ENCODE measurements around the gene AKNA. TPM values are rescaled to one million over a fixed set of nuclear protein-coding genes. Genes with fewer than 3 reads are reported as not detected.

Gene AKNA
- total and polyA plus RNA-seq, 2 of the 8 experiments (the other 6 are each of a cell fraction or from before 2014, with no cell fraction given): 21.0 to 27.4 TPM

- Histone ChIP-seq H3K56ac (replicated peaks; ENCODE audit: insufficient read length, low read depth, low read length) (no peak overlapping the region), H2BK120ac (replicated peaks; ENCODE audit: low read depth, low read length) (no peak overlapping the region), H3K14ac (ENCODE audit: insufficient read length) (no peak overlapping the region), H4K5ac (ENCODE audit: insufficient read length, low read depth, low read length) (no peak overlapping the region), H3K23me2 (ENCODE audit: low read depth, low read length) (no peaks in the 10 kb centered on the region), H3K4me3 (ENCODE audit: extremely low read depth in 1 of 4, insufficient read depth in 2 of 4, low read depth in 3 of 4, low read length in 4 of 4) (no peak overlapping the region), H2AK5ac (ENCODE audit: low read depth, low read length) (no peak overlapping the region), H4K8ac (ENCODE audit: extremely low read depth, insufficient read depth, low read length) (no peak overlapping the region), H3K79me1 (ENCODE audit: low read depth, low read length) (no peaks in the 10 kb centered on the region), H3K27me3 (replicated peaks in 1 of 4; ENCODE audit: control insufficient read depth in 3 of 4, extremely low read depth in 1 of 4, insufficient read depth in 3 of 4, low read length in 3 of 4) (no peaks in the 10 kb centered on the region), H3K27ac (ENCODE audit: low read depth, low read length) (no peak overlapping the region), H3K36me3 (ENCODE audit: control insufficient read depth in 2 of 4, insufficient read depth in 4 of 4, low read length in 3 of 4) (no peaks in the 10 kb centered on the region; a peak in 2 of 8 replicates), H2BK5ac (ENCODE audit: low read depth, low read length) (no peak overlapping the region), H3K4me1 (replicated peaks in 1 of 4; ENCODE audit: control insufficient read depth in 3 of 4, insufficient read depth in 4 of 4, low read length in 3 of 4) (no peaks in the 10 kb centered on the region), H4K91ac (replicated peaks; ENCODE audit: insufficient read length, low read length) (no peak overlapping the region), H2BK15ac (ENCODE audit: low read length) (no peak overlapping the region), H3K79me2 (ENCODE audit: control insufficient read depth in 1 of 2, insufficient read depth in 2 of 2, low read length in 2 of 2) (no peaks in the 10 kb centered on the region), H2BK12ac (ENCODE audit: low read depth, low read length) (no peak overlapping the region), H3K9ac (replicated peaks in 1 of 4; ENCODE audit: extremely low read depth in 1 of 4, low read depth in 3 of 4, low read length in 3 of 4) (no peak overlapping the region), H3K18ac (ENCODE audit: extremely low read depth, low read length) (no peak overlapping the region), H3K9me3 (ENCODE audit: insufficient read depth in 2 of 2, low read depth in 1 of 2, low read length in 1 of 2) (no peaks in the 10 kb centered on the region), H2AFZ (ENCODE audit: low read length) (no peak overlapping the region), H3K4ac (replicated peaks; ENCODE audit: insufficient read length, low read depth, low read length) (no peak overlapping the region), H3K23ac (ENCODE audit: insufficient read length) (no peak overlapping the region), H3K4me2 (ENCODE audit: insufficient read depth in 1 of 2, low read depth in 2 of 2, low read length in 2 of 2) (no peak overlapping the region), H4K20me1 (replicated peaks in 1 of 2; ENCODE audit: control insufficient read depth in 1 of 2, insufficient read depth in 2 of 2, low read length in 2 of 2) (no peaks in the 10 kb centered on the region), H2BK20ac (ENCODE audit: low read length) (no peak overlapping the region)
- FAIRE-seq (no peak), DNase-seq (ENCODE audit: low read depth in 1 of 2, low spot score in 2 of 2) (peak in 1 of 2 experiments; percentile 36)
- WGBS, 2 experiments (ENCODE audit: extremely low coverage in 1 of 2, insufficient coverage in 1 of 2, insufficient read length in 1 of 2, insufficient replicate concordance in 2 of 2, low coverage in 1 of 2, low lambda C conversion rate in 2 of 2, missing lambda C conversion rate in 1 of 2): 94% methylated on average over 28 of the region's 28 CpGs; no CpG with 5 or more reads in 1 of the 2 experiments
- CTCF ChIA-PET (ENCODE audit: partially characterized antibody): no interaction called here
- POLR2A ChIA-PET (ENCODE audit: partially characterized antibody): no interaction called here
- TF ChIP-seq ATF2 (IDR thresholded peaks at IDR 0.05; ENCODE audit: low read length) (no peak), SP1 (IDR thresholded peaks at IDR 0.05; ENCODE audit: low read depth, low read length) (no peak), CHD1 (IDR thresholded peaks at IDR 0.05; ENCODE audit: low read depth, low read length) (no peak), SRF (IDR thresholded peaks at IDR 0.05; ENCODE audit: low read depth, low read length) (no peak), CHD2 (IDR thresholded peaks at IDR 0.05; ENCODE audit: low read length) (no peak), SIRT6 (IDR thresholded peaks at IDR 0.05; ENCODE audit: low read length) (no peak), POLR2A (IDR thresholded peaks at IDR 0.05; ENCODE audit: control extremely low read depth in 1 of 2, low read depth in 2 of 2, low read length in 2 of 2) (no peak)
Measured at GRCh38 chr9:114311571-114312512, 75.9 kb downstream of the AKNA start.
